GM19438 (cell line): ENCODE measurements around the gene DHX58.

Experiments
- ATAC-seq: cut with Tn5 transposase; IDR thresholded peaks from one replicate; pipeline ENCODE4 v1.9.1; 2021; ENCODE audit warnings: low read depth; ENCODE audit not compliant: unreplicated experiment

DHX58 gene

DNA sequence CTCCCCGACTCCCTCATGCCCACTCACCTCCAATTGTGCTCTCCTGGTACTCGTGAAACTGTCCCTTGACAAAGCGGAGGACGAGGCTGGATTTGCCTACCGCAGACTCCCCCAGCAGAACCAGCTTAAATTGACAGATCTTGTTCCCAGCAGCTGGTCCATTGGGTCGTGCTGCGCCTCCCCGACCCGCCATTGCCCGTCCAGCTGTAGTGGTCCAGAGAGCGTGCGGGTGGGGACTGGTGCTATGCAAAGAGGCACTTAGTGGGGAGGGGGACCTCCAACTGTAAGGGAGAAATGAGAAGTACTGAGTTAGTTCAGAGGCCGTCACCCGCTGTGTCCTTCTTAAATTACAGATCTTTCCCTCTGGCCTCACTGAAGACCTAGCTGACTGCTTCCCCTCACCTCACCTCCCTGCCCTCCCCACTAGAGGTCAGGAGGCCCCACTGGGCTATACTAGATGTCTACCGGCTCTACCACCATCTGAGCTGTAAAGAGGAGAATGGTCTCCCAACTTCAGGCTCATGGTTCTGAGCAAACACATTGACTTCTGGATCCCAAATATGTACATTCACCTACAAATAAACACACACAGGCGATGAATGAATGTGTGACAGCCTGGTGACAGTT is 17.9 kb upstream of the DHX58 start:
- no peak for ATAC-seq

DNA sequence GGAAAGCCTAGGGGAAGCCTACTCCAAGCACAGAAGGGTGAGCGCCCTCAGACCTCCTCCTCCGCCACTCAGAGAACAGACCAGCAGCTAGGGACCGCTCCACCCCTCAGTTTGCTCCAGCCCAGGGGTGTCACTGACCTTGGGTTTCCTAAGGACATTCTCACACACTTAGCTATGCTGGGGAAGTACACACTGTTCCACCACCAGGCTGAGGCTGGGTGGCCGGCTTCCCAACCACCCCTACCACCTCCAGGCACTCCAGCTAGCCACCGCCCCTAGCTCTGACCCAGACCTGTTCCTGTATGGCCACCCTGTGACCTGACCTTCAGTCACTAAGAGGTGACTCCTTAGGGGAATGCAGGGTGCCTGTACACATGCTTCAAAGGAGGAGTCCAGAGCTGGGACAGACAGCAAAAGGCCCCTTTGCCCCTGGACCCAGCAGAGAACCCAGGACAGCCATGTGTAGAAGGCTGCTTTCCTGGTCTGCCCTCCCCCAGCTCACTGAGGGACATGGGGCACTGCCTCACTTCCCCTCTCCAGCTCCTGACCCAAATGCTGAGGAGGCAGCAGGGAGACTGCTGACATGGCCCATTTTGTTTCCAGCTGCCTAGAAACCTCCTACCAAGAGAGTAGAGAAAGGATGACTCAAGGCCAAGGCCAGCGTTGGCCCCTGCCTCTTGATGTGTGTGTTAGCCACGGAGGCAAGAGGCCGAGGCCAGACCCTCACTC is 16.8 kb upstream of the DHX58 start:
- no peak for ATAC-seq

DNA sequence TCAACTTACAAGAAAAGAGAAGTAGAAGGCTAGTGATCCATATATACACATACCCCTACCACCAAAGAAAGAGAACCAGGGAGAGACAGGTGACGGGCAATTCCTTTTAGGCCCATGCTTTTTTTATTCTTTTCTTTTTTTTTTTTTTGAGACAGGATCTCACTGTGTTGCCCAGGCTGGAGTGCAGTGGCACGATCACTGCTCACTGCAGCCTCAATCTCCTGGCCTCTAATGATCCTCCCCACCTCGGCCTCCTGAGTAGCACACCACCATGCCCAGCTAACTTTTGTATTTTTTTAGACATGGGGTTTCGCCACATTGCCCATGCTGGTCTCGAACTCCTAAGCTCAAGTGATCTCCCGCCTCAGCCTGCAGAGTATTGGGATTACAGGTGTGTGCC is 14.9 kb upstream of the DHX58 start:
- ATAC-seq: no peak

DNA sequence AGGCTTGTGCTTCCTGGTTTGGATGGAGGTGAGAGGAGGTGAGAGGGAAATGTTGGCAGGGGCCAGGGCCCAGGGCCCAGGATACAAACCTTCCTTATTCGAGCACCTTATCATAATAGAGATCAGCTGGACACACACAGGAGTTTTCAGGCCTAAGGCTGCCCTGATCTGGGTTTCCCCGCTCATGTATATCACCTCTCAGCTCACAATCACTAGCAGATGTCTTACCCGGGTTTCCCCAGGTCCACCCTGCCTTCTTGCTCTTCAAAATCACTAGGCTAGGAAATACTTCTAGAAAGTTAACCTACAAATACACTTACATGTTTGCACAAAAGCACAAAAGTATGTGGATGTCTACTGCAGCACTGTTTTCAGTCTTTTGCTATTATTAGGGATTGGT is 14.3 kb upstream of the DHX58 start:
- no peak for ATAC-seq

DNA sequence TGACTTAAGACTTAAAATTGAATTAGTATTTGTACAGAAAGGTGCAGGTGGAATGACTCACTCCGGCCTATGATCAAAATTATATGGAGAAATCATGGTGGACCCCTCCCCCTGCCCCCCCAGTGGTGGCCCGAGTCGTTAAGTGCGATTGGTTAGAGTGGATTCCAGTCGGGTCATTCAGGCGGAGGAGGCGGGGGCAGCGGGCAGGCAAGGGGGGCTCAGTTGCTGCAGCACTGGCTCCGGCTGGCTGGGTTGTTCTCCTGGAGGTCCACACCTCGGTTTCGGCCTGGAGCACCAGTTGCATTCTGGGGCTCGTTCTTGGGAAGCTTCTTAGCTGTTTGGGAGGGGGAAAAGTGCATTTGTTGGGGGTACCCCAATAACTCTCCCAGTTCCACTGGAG is 13.1 kb upstream of the DHX58 start:
- ATAC-seq: no peak

DNA sequence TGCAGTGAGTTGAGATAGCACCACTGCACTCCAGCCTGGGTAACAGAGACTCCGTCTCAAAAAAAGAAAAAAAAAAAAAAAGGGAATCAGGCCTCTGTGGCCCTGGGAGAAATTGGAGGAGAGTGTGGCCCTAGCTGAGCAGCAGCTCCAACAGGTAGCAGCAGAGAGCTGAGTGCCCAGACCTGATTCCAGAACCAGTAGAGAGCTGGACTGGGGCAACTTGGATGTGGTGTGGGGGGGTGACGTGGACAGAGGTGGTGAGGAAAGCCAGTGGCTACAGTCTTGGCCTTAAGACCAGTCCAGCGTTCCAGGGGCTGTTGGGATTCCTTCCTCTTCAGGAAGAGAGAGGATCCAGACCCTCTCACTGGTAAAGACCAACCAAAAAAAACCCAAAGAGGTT is 11.7 kb upstream of the DHX58 start:
- no peak for ATAC-seq

DNA sequence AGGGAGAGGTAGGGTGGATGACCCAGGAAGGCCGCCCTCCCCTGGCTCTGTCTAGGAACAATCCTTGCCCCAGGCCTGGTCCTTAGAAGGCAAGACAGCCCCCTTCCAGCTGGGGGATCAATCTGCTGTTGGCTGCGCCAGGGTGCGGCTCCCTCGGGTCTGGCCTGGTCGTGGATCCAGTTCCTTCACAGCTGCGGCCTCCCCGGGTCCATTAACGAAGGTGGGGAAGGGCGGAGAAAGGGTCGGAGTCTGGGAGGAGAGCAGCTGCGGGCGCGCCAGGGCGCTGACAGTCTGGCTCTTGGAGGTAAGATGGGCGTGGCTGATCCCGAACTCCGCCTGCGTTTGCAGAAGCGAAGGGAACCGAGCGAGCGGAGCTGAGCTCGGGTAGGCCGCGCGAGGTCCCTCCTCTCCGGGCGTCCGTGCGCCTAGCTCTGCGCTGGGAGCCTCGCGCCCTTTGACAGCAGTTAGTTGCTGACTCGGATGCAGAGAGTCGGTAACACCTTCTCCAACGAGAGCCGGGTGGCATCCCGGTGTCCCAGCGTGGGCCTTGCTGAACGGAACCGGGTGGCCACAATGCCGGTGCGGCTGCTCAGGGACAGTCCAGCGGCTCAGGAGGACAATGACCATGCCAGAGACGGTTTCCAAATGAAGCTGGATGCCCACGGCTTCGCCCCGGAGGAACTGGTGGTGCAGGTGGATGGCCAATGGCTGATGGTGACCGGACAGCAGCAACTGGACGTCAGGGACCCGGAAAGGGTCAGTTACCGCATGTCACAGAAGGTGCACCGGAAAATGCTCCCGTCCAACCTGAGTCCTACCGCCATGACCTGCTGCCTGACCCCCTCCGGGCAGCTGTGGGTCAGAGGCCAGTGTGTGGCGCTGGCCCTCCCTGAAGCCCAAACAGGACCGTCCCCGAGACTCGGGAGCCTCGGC is 10.1 kb upstream of the DHX58 start, which contains the start of gene HSPB9:
Gene HSPB9 (plus strand): TSS at position 434 of the 933 bp plus-strand sequence. CDS start 47 bp downstream, at position 481.
- no peak for ATAC-seq

DNA sequence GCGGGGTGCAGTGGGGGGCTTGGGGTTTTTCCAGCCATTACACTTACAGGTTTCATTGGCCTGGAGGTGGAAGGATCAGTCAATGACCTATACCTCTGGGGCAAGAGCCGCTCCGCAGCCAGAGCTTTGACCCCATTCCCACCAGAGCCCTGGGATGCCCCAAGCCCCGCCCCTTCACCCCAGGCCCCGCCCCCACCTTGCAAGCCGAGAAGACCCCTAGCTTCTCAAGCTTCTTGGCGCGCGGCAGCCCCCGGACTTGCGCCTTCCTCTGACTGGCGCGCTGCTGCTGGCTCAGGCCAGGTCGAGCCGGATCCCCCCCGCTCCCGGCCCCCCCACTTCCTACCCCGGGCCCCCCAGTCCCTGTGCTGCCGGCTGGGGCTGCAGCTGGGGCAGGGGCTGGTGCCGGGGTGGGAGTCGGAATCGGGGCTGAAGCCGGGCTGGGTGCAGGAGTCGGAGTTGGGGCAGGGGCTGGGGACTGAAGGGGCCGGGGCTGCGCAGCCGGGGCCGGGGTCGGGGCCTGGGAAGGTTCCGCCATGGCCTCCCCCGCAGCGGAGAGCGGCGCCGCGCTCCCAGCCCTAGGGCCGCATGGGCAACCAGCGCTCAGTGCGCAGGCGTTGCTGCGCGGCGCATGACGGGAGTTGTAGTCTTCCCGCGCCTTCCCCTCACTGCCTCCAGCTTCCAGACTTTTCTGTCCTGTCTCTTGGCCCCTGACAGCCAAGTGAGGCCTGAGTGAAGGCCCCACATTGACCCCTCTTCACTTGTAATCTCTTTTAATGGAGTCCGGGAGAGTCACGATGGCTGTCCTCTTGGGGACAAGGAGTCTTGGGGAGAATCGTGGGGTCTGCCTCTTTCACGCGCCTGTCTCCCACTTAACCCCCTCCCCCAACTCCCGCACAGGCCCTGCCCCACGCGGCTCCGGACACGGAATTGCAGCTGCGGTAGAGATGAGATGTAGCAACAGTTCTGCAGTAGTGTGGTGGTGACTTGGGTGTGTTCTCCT is 8.6 kb upstream of the DHX58 start, which contains the start of gene KAT2A:
Gene KAT2A (minus strand): TSS at position 598 of the 1,000 bp plus-strand sequence. CDS start 63 bp downstream, at position 535.
- ATAC-seq: peak; percentile 59

DNA sequence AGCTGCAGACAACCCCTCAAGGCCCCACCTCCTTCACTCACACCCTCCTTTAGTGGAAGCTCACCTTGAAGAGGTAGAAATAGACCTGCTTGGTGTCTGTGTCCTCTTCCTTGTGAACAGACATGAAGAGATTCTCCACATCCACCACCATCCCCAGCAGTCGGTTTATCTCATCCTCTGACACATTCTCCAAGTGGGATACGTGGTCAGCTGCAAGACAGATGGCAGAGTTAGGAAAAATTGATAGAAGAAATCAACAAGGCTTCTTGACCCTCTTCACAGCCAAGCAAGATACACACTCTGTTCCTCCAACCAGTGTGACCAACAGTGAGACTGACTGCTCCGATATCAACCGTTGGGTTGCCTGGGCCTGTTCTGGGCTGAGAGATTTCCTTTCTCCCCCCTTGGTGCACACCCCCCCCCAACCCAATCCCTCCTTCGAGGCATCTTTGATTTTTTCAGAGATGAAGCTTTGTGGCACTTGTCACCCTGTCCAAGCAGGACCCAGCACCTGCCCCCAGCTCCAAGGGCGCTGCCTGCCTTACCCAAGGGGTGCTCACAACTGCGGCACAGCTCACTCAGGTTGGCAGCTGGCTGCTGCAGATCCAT is 7.8 kb upstream of the DHX58 start:
- ATAC-seq: no peak

DNA sequence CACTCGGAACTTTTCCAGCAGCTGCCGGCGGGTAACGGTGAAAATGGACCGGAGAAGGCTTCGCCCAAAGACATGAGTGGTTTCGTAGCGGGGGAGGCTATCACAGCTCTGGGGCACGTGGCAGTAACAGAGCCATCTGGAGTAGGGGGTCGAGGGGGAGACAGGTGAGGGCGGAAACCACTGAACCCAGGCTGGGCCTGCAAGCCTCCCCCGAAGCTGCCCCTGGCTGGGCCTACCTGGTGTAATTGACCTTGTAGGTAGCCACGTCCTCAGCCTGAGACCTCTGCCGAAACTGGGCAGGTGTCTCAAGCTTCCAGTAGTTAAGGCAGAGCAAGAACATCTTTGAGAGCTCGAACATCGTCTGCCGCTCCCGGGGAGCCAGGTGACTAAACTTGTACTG is 6.8 kb upstream of the DHX58 start:
- ATAC-seq: no peak

DNA sequence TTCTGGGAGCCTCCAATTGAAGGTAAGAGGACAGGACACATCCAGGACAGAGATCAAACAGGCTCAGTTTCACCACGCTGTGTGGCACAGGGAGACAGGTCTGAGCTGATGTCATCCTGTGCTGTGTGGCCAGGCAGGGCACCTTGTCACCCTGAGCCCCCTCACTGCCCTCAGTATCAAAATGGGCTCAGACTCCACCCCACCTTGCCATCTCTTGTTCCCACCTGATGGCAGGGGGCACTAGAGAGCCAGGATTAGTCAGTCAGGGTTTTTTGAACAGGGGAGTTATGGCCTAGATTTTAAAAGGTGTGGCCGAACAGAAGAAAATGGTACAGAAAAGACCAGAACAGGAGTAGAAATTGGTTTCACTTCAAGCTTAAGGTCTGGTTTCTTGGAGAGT is 6.0 kb upstream of the DHX58 start:
- no peak for ATAC-seq

DNA sequence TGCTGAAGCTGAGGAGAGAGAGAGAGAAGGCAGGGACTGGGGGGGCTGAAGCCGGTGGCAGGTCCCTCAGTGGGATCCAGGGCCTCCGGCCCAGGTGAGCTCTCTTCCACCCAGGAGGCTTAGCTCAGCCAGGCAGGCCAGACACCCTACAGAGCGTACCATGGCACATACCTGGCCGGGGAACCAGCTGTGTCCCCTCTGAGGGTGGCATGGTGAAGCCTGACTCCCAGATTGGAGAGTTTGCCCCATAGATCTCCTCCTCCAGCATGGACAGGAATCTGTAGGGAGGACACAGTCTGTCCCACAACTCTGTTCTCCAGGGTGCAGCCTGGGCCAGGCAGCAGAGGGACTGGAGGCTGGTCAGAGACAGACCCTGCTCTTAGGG is 5.6 kb upstream of the DHX58 start:
- no peak for ATAC-seq

DNA sequence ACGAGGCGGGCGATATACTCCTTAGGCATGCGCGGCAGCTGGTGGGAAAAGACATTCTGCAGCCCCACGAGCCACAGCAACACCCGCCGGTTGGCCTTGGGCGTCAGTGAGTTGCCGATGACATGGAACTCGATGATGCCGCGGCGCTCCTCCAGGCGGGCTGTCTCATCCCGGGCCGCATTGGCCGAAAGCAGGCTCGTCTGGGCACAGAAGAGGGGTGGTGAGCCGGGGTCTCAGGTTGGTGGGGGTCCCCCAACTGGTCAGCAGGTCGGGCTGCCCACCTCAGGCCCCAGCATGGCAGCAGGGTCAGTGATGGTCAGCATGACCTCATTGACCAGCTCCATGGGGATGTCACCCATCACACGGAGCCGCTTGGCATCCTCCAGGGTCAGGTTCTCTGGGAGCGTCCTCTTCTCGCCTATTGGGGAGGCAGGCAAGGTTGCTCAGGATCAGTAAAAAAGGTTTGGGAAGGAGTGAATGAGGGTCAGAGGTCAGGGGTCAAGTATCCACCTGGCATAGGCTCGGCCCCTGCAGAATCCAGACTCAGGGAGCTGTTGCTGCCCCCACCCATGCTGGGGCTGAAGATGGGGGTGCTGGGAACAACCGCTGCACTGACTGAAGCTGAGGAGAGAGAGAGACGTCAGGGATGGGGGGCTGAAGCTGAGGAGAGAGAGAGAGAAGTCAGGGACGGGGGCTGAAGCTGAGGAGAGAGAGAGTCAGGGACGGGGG is 5.0 kb upstream of the DHX58 start:
- ATAC-seq: no peak

DNA sequence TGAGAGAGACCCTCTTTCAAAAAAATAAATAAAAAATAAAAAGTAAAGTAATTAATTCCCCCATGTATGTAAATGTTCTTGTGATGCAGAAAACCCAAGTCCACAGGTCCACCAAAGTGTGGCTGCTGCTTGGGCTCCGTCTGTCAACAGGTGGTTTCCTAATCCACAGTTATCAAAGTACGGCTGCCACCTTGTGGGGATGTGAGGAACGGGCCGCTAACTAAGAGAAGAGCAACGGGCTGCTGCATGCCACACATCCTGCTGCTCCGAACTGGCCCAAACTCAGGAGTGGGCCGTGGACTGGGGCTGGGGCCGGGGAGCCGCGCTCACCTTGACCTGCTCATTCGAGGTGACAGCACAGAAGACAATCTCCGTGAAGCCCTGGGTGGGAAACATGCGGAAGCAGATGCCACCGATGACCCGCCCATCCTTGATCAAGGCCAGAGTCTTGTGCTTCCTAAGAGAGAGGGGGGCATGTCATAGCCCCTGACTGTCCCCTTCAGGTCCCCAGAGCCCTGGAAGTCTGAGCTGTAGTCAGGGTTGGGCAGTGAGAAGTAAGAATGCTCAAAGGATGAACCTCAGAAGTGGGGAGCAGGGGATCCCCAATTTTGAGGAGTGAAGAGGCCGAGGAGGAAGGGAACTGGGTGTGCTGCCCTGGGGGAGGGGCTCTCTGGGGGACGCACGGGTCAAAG is 4.3 kb upstream of the DHX58 start:
- ATAC-seq: no peak

DNA sequence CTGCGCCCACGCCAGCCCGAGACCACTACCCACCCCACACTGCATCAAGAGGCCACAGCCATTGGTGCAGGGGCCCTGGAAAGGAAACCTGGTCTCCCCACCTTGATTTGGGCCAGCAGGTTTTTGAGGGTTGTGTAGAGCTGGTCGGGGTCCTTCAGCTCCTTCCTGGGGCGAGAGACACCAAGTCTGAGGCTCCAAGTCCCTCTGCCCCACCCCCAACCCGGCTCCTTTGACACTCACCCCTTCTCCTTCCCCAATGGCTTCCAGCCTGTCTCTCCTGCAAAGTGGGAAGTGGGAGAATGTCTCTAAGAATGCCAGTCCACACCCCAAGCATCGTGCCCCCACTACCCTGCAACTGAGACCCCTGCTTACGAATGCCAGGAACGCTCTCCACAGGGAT is 1.6 kb upstream of the DHX58 start:
- ATAC-seq: no peak

DNA sequence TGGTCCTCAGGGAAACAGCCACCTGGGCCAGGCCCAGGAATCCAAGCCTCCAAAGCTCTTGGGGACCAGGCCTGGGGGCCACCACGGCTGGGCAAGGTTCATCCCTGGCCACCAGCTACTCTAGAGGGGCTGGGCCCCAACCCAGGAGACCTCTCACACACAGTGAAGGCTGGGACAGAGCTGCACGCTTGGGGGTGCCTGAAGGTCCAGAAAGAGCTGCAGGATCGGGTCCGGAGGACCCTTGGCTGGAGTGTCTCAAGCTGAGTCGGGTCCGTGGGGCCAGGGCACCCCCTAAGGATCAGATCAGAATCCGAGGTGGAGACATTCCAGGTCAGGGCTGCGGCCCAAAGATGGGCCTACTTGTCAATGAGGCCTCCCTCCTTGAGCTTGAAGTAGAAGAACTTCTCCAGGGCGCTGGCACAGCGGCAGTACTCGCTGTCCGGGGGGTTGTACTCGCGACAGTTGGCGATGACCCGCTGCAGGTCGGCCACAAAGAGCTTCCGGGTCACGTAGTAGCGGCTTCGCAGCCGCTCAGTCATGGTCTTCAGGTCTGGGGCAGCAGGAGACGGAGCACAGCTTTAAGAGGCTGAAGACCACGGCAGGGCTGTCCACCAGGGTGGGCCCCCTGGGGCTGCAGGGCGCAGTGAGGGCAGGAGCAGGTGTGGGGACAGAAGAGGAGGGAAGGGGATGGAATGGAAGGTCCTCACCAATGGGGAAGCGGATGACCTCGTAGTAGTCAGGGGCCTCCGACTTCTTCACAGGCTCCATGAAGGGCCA is 967 bp upstream of the DHX58 start:
- no peak for ATAC-seq

DNA sequence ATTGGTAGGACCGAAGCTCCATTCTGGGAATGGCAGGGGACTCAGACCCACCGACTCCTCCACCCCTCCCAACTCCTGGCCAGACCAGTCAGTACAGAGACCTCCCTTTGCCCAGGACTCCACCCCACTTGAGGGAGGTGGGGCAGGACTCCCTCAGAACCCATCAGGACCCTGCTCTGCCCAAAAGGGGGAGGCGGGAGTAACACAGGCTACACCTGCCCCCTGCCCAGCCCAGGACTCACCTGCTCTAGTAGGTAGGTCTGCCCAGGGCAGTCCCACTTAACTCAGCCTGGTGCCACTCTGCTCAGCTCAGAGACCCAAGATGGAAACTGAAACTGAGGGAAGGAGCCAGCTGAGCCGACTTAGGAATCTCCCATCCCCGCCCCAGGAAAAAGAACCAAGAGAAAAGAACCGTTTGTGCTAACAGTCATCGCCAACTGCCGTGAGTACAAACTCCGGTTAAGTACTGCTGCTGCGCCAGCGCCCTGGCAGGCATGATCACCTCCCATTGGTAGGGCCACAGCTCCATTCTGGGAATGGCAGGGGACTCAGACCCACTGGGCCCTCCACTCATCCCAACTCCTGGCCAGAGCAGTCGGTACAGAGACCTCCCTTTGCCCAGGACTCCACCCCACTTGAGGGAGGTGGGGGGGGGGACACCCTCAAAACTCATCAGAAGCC is 503 bp downstream of the DHX58 start:
- peak; percentile 14 for ATAC-seq
